Measurements from ENCODE around the gene PARPBP. TPM values are rescaled to one million over a fixed set of nuclear protein-coding genes. Genes with fewer than 3 reads are reported as not detected.

The PARPBP gene
- total and polyA plus RNA-seq, 2 experiments from 2014 or later = 37.3 to 44.8 TPM

GRCh38 chr12:102167821-102168604 is 48.0 kb downstream of the PARPBP start:
- no peak overlapping the region for H2AFZ ChIP-seq
- H3K4me3 Mint-ChIP-seq = no peak overlapping the region
- no peaks in the 10 kb centered on the region for H3K27me3 Mint-ChIP-seq (ENCODE audit: insufficient read depth, low read depth, poor library complexity)

More at GRCh38 chr12:102167821-102168604, 48.0 kb downstream of the PARPBP start:
- DNase-seq (ENCODE audit: low spot score) = no peak
- Mint-ChIP-seq H3K9me3 (no peaks in the 10 kb centered on the region), H3K4me1 (no peaks in the 10 kb centered on the region), H3K27ac (no peak overlapping the region), H3K36me3 (ENCODE audit: low read depth) (no peaks in the 10 kb centered on the region; the same call in 2 of the 3 replicates)
- H4K20me1 ChIP-seq (replicated peaks; ENCODE audit: insufficient read depth) = no peaks in the 10 kb centered on the region
- ATAC-seq = no peak
- no peaks in the 10 kb centered on the region for H3K36me3 ChIP-seq (ENCODE audit: insufficient read depth)
- H3K4me2 ChIP-seq = no peak overlapping the region
- H3F3A ChIP-seq (replicated peaks; ENCODE audit: low read depth) = no peaks in the 10 kb centered on the region
- H3K27ac ChIP-seq (ENCODE audit: low read depth) = no peak overlapping the region
- no peak for TF ChIP-seq EZH2 (IDR thresholded peaks at IDR 0.05; ENCODE audit: low read depth, unreplicated experiment)
- no peak for TF ChIP-seq NANOG (IDR thresholded peaks at IDR 0.05; ENCODE audit: borderline replicate concordance)
- TF ChIP-seq ZNF114 (CRISPR knock-in tag; IDR thresholded peaks at IDR 0.05) = no peak
- TF ChIP-seq ZNF331 (CRISPR knock-in tag; IDR thresholded peaks at IDR 0.05; ENCODE audit: low read depth) = no peak
- no peak for TF ChIP-seq EZH2phosphoT487 (IDR thresholded peaks at IDR 0.05; ENCODE audit: unreplicated experiment)
- no peak for TF ChIP-seq CTCF (conservative IDR thresholded peaks at IDR 0.05; ENCODE audit: low read depth in 2 of 2)
- TF ChIP-seq REST (IDR thresholded peaks at IDR 0.05; ENCODE audit: unreplicated experiment) = no peak
- TF ChIP-seq, protein P1, sequence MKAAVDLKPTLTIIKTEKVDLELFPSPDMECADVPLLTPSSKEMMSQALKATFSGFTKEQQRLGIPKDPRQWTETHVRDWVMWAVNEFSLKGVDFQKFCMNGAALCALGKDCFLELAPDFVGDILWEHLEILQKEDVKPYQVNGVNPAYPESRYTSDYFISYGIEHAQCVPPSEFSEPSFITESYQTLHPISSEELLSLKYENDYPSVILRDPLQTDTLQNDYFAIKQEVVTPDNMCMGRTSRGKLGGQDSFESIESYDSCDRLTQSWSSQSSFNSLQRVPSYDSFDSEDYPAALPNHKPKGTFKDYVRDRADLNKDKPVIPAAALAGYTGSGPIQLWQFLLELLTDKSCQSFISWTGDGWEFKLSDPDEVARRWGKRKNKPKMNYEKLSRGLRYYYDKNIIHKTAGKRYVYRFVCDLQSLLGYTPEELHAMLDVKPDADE (IDR thresholded peaks at IDR 0.05) = no peak
- TF ChIP-seq ZNF462 (CRISPR knock-in tag; IDR thresholded peaks at IDR 0.05) = no peak
- TF ChIP-seq JUNB (IDR thresholded peaks at IDR 0.05; ENCODE audit: unreplicated experiment) = no peak
- TF ChIP-seq STAT1 (IDR thresholded peaks at IDR 0.05; ENCODE audit: unreplicated experiment) = no peak
- TF ChIP-seq POLR2AphosphoS5 (IDR thresholded peaks at IDR 0.05; ENCODE audit: low read depth) = no peak
- H3K9me2 ChIP-seq (ENCODE audit: insufficient read depth) = no peaks in the 10 kb centered on the region
- H3K4me3 ChIP-seq = no peak overlapping the region
- no peaks in the 10 kb centered on the region for H3K27me3 ChIP-seq (ENCODE audit: insufficient read depth)
- no peaks in the 10 kb centered on the region for H3K4me1 ChIP-seq (ENCODE audit: insufficient read depth)
- H3K79me2 ChIP-seq (replicated peaks; ENCODE audit: insufficient read depth) = no peaks in the 10 kb centered on the region

Measured in GM23338 (cell line).